Measurements from ENCODE around the gene OR4D9.

The OR4D9 gene

DNA sequence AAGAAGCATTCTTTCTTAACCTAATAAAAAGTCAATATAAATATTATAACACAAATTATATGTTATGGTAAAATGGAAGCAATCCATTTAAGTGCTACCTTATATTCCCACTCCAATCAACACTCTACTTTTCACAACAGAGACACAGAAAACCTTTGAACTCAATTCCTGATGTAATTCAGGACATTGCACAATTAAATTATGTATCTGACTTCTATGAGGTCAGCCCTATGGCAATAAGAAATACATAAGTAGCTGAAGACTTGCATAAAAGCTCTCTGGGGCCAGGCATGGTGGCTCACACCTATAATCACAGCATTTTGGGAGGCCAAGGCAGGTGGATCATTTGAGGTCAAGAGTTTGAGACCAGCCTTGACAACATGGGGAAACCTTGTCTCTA lies 31.4 kb upstream of the OR4D9 start:
- TF ChIP-seq MAX (IDR thresholded peaks at IDR 0.05): no peak

DNA sequence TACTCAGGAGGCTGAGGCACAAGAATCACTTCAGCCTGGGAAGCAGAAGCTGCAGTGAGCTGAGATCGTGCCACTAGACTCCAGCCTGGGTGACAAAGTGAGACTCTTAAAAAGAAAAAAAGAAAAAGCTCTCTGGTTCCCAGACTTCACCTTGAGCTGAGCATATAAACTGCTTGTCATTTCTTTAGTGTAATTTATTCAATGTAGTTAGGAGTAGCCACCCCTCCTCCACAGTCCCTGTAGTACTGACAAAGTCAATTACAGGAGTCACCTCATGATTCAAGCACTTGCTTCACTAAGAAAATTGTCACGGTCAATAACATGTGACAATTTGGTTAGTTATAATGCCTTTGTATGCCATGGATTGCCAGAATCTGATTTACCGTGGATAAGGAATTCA lies 31.0 kb upstream of the OR4D9 start:
- TF ChIP-seq NFIC (IDR thresholded peaks at IDR 0.05): no peak
- TF ChIP-seq CREB1 (IDR thresholded peaks at IDR 0.05; ENCODE audit: low read depth): no peak
- TF ChIP-seq ZBTB7A (IDR thresholded peaks at IDR 0.05; ENCODE audit: low read depth): no peak
- TF ChIP-seq TAF1 (IDR thresholded peaks at IDR 0.05; ENCODE audit: low read depth): no peak
- TF ChIP-seq EP300 (IDR thresholded peaks at IDR 0.05; ENCODE audit: borderline replicate concordance): no peak
- TF ChIP-seq EGR1 (IDR thresholded peaks at IDR 0.05): no peak
- TF ChIP-seq RAD21 (IDR thresholded peaks at IDR 0.05; ENCODE audit: low read depth): no peak
- TF ChIP-seq TEAD4 (IDR thresholded peaks at IDR 0.05): no peak
- no peak for TF ChIP-seq FOXM1 (IDR thresholded peaks at IDR 0.05; ENCODE audit: borderline replicate concordance, low read depth)
- TF ChIP-seq, protein P1, sequence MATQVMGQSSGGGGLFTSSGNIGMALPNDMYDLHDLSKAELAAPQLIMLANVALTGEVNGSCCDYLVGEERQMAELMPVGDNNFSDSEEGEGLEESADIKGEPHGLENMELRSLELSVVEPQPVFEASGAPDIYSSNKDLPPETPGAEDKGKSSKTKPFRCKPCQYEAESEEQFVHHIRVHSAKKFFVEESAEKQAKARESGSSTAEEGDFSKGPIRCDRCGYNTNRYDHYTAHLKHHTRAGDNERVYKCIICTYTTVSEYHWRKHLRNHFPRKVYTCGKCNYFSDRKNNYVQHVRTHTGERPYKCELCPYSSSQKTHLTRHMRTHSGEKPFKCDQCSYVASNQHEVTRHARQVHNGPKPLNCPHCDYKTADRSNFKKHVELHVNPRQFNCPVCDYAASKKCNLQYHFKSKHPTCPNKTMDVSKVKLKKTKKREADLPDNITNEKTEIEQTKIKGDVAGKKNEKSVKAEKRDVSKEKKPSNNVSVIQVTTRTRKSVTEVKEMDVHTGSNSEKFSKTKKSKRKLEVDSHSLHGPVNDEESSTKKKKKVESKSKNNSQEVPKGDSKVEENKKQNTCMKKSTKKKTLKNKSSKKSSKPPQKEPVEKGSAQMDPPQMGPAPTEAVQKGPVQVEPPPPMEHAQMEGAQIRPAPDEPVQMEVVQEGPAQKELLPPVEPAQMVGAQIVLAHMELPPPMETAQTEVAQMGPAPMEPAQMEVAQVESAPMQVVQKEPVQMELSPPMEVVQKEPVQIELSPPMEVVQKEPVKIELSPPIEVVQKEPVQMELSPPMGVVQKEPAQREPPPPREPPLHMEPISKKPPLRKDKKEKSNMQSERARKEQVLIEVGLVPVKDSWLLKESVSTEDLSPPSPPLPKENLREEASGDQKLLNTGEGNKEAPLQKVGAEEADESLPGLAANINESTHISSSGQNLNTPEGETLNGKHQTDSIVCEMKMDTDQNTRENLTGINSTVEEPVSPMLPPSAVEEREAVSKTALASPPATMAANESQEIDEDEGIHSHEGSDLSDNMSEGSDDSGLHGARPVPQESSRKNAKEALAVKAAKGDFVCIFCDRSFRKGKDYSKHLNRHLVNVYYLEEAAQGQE (IDR thresholded peaks at IDR 0.05; ENCODE audit: low read depth): no peak
- TF ChIP-seq USF1 (IDR thresholded peaks at IDR 0.05): no peak
- no peak for TF ChIP-seq MAX (IDR thresholded peaks at IDR 0.05)
- no peak for TF ChIP-seq CEBPB (IDR thresholded peaks at IDR 0.05)
- no peak for TF ChIP-seq TCF12 (IDR thresholded peaks at IDR 0.05; ENCODE audit: low read depth)
- TF ChIP-seq YY1 (IDR thresholded peaks at IDR 0.05; ENCODE audit: low read depth): no peak

GRCh38 chr11:59501931-59502330 lies 9.4 kb upstream of the OR4D9 start:
- TF ChIP-seq NFIC (IDR thresholded peaks at IDR 0.05) (no peak), MAX (IDR thresholded peaks at IDR 0.05) (no peak), RAD21 (IDR thresholded peaks at IDR 0.05; ENCODE audit: low read depth) (no peak), USF1 (IDR thresholded peaks at IDR 0.05) (no peak), TEAD4 (IDR thresholded peaks at IDR 0.05) (no peak), TAF1 (IDR thresholded peaks at IDR 0.05; ENCODE audit: low read depth) (no peak), ZBTB7A (IDR thresholded peaks at IDR 0.05; ENCODE audit: low read depth) (no peak), FOXM1 (IDR thresholded peaks at IDR 0.05; ENCODE audit: borderline replicate concordance, low read depth) (no peak), EGR1 (IDR thresholded peaks at IDR 0.05) (no peak), YY1 (IDR thresholded peaks at IDR 0.05; ENCODE audit: low read depth) (no peak), EP300 (IDR thresholded peaks at IDR 0.05; ENCODE audit: borderline replicate concordance) (no peak), CEBPB (IDR thresholded peaks at IDR 0.05) (no peak), TCF12 (IDR thresholded peaks at IDR 0.05; ENCODE audit: low read depth) (no peak), CREB1 (IDR thresholded peaks at IDR 0.05; ENCODE audit: low read depth) (no peak)
- TF ChIP-seq, protein P1 (IDR thresholded peaks at IDR 0.05; ENCODE audit: low read depth): no peak

DNA sequence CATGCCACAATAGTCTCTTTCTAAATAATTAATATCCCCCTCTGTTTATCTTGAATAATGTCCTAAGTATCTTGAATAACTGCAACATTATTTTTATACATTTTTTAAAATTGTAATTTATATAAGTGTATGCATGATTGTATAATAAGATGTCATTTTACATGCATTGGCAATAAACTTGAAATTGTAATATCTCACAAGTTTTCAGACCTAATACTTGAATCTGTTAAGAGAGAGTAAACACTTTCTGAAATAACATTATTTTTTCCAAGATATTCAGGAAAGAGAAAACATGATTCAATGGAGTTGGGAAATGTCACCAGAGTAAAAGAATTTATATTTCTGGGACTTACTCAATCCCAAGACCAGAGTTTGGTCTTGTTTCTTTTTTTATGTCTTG lies 8.1 kb upstream of the OR4D9 start, which contains the start of gene OR4D11:
TSS of gene OR4D11 (plus strand) at position 301 of the 400 bp plus-strand sequence. CDS start at position 301, 0 bp downstream.
- TF ChIP-seq, protein P1 (IDR thresholded peaks at IDR 0.05; ENCODE audit: low read depth): no peak
- no peak for TF ChIP-seq YY1 (IDR thresholded peaks at IDR 0.05; ENCODE audit: low read depth)
- TF ChIP-seq RAD21 (IDR thresholded peaks at IDR 0.05; ENCODE audit: low read depth): no peak

DNA sequence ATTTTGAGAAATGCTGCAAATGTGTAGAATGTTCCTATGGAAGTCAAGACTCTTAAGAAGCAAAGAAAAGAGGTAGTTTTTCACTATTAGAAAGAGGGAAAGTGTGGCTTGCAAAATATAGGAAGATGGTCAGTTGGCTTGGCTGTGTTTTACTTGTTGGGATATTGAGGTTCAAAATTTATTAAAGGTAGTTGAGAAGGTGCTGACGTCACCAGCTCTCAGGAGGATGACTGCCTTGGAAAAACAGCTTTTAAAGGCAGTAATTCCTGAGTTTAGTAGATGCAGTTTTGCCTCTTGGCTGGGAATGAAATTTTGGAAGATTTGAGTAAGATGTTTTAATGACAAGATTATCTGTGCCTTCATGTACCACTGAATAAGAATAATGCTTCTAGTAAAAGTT lies 336 bp downstream of the OR4D9 start:
- no peak for TF ChIP-seq TCF12 (IDR thresholded peaks at IDR 0.05; ENCODE audit: low read depth)
- TF ChIP-seq YY1 (IDR thresholded peaks at IDR 0.05; ENCODE audit: low read depth): no peak
- no peak for TF ChIP-seq ZBTB7A (IDR thresholded peaks at IDR 0.05; ENCODE audit: low read depth)
- TF ChIP-seq FOXM1 (IDR thresholded peaks at IDR 0.05; ENCODE audit: borderline replicate concordance, low read depth): no peak
- no peak for TF ChIP-seq CEBPB (IDR thresholded peaks at IDR 0.05)
- no peak for TF ChIP-seq USF1 (IDR thresholded peaks at IDR 0.05)
- TF ChIP-seq, protein P1 (IDR thresholded peaks at IDR 0.05; ENCODE audit: low read depth): no peak
- TF ChIP-seq TEAD4 (IDR thresholded peaks at IDR 0.05): no peak
- no peak for TF ChIP-seq CREB1 (IDR thresholded peaks at IDR 0.05; ENCODE audit: low read depth)
- no peak for TF ChIP-seq EP300 (IDR thresholded peaks at IDR 0.05; ENCODE audit: borderline replicate concordance)
- no peak for TF ChIP-seq TAF1 (IDR thresholded peaks at IDR 0.05; ENCODE audit: low read depth)
- no peak for TF ChIP-seq NFIC (IDR thresholded peaks at IDR 0.05)
- no peak for TF ChIP-seq MAX (IDR thresholded peaks at IDR 0.05)
- TF ChIP-seq RAD21 (IDR thresholded peaks at IDR 0.05; ENCODE audit: low read depth): no peak

Measured in Ishikawa (cell line).